ENCODE results near the gene PLD4.

The PLD4 gene

GRCh38 chr14:104957146-104958113 is 32.8 kb downstream of the PLD4 start:
- no peak for DNase-seq

GRCh38 chr14:104964546-104964945 is 39.9 kb downstream of the PLD4 start:
- DNase-seq = no peak

- DNase-seq = no peak
Observed at GRCh38 chr14:104965561-104966231, 41.0 kb downstream of the PLD4 start.

- DNase-seq = no peak
Observed at GRCh38 chr14:104966261-104966865, 41.7 kb downstream of the PLD4 start.

GRCh38 chr14:104966981-104967385 is 42.3 kb downstream of the PLD4 start:
- DNase-seq = no peak

GRCh38 chr14:104967386-104968152 is 42.9 kb downstream of the PLD4 start:
- DNase-seq = no peak

GRCh38 chr14:104968153-104968527 is 43.5 kb downstream of the PLD4 start:
- no peak for DNase-seq

GRCh38 chr14:104968541-104969401 is 44.1 kb downstream of the PLD4 start:
- no peak for DNase-seq

GRCh38 chr14:104969741-104970230 is 45.1 kb downstream of the PLD4 start:
- DNase-seq = no peak

- no peak for DNase-seq
Observed at GRCh38 chr14:104970231-104971068, 45.8 kb downstream of the PLD4 start.

- DNase-seq = no peak
Observed at GRCh38 chr14:104971447-104972240, 47.0 kb downstream of the PLD4 start.

- DNase-seq = no peak
Observed at GRCh38 chr14:104972301-104973134, 47.8 kb downstream of the PLD4 start.

GRCh38 chr14:104973135-104973384 is 48.4 kb downstream of the PLD4 start:
- DNase-seq = no peak

- DNase-seq = no peak
Observed at GRCh38 chr14:104973385-104974145, 48.9 kb downstream of the PLD4 start.

GRCh38 chr14:104974146-104974541 is 49.5 kb downstream of the PLD4 start:
- no peak for DNase-seq

- DNase-seq = no peak
Observed at GRCh38 chr14:104974665-104975390, 50.1 kb downstream of the PLD4 start.

GRCh38 chr14:104975481-104976197 is 51.0 kb downstream of the PLD4 start:
- no peak for DNase-seq

Measured in KG1 (cell line).